ENCODE measurements around the gene BHLHA9. TPM values are rescaled to one million over a fixed set of nuclear protein-coding genes. Genes with fewer than 3 reads are reported as not detected.
"Not testable (repeated sequence)": the region's sequence is repeated elsewhere in the genome, so short reads cannot be mapped to it uniquely, and the experiment has no call there.

Gene BHLHA9
- total RNA-seq, 1 donor from 2014 or later = not detected

- no peaks in the 10 kb centered on the region for H3K9me3 Mint-ChIP-seq
- no peak overlapping the region for H3K4me3 Mint-ChIP-seq
- H3K27ac Mint-ChIP-seq = no peak overlapping the region
- H3K36me3 Mint-ChIP-seq (ENCODE audit: low read depth) = peaks cover 3% of the 10 kb centered on the region
- no peak for DNase-seq
- peaks cover 11% of the 10 kb centered on the region for H3K4me1 Mint-ChIP-seq
- peaks cover 37% of the 10 kb centered on the region for H3K27me3 Mint-ChIP-seq
- intact Hi-C loops (cut with micrococcal nuclease) = no loop called here
Measured at GRCh38 chr17:1232786-1233185, 37.5 kb upstream of the BHLHA9 start.

GRCh38 chr17:1234455-1234854, 35.8 kb upstream of the BHLHA9 start:
- Mint-ChIP-seq H3K27ac (no peak overlapping the region), H3K4me1 (peaks cover 11% of the 10 kb centered on the region), H3K36me3 (ENCODE audit: low read depth) (peaks cover 3% of the 10 kb centered on the region), H3K27me3 (peaks cover 39% of the 10 kb centered on the region), H3K9me3 (no peaks in the 10 kb centered on the region), H3K4me3 (no peak overlapping the region)
- no peak for DNase-seq
- intact Hi-C loops (cut with micrococcal nuclease) = no loop called here

GRCh38 chr17:1237471-1237870, 32.8 kb upstream of the BHLHA9 start:
- Mint-ChIP-seq H3K36me3 (ENCODE audit: low read depth) (no peaks in the 10 kb centered on the region), H3K27ac (no peak overlapping the region), H3K27me3 (peaks cover 33% of the 10 kb centered on the region), H3K9me3 (no peaks in the 10 kb centered on the region), H3K4me3 (no peak overlapping the region), H3K4me1 (peaks cover 8% of the 10 kb centered on the region)
- intact Hi-C loops (cut with micrococcal nuclease) = no loop called here
- no peak for DNase-seq

- H3K27ac Mint-ChIP-seq = no peak overlapping the region
- intact Hi-C loops (cut with micrococcal nuclease) = no loop called here
- no peaks in the 10 kb centered on the region for H3K9me3 Mint-ChIP-seq
- H3K4me1 Mint-ChIP-seq = peaks cover 8% of the 10 kb centered on the region
- H3K27me3 Mint-ChIP-seq = peaks cover 27% of the 10 kb centered on the region
- H3K4me3 Mint-ChIP-seq = no peak overlapping the region
- DNase-seq = peak; percentile 70
- H3K36me3 Mint-ChIP-seq (ENCODE audit: low read depth) = no peaks in the 10 kb centered on the region
Measured at GRCh38 chr17:1239210-1239609, 31.0 kb upstream of the BHLHA9 start.

DNA sequence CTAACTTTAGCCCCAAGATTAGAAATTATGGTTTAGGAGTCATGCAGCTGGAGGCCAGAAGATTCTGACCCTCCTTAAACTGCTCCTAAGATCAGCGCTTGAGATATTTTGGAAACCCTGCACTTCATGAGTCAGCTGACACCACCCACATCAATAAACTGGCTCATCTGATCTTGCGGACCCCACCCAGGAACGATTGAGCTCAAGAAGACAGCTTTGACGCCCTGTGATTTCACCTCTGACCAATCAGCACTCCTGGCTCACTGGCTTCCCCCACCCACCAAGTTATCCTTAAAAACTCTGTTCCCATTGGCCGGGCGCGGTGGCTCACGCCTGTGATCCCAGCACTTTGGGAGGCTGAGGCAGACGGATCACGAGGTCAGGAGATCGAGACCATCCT, 29.8 kb upstream of the BHLHA9 start:
- H3K27ac Mint-ChIP-seq; intact Hi-C loops (cut with micrococcal nuclease); H3K36me3 Mint-ChIP-seq (ENCODE audit: low read depth); H3K9me3 Mint-ChIP-seq; H3K4me1 Mint-ChIP-seq; H3K4me3 Mint-ChIP-seq; DNase-seq: not testable (repeated sequence)
- peaks cover 25% of the 10 kb centered on the region for H3K27me3 Mint-ChIP-seq

GRCh38 chr17:1241929-1242328, 28.3 kb upstream of the BHLHA9 start:
- H3K27me3 Mint-ChIP-seq = peaks cover 23% of the 10 kb centered on the region
- no peaks in the 10 kb centered on the region for H3K36me3 Mint-ChIP-seq (ENCODE audit: low read depth)
- H3K4me1 Mint-ChIP-seq = peaks cover 8% of the 10 kb centered on the region
- H3K9me3 Mint-ChIP-seq = no peaks in the 10 kb centered on the region
- no peak overlapping the region for H3K27ac Mint-ChIP-seq
- no peak overlapping the region for H3K4me3 Mint-ChIP-seq
- intact Hi-C loops (cut with micrococcal nuclease) = no loop called here
- no peak for DNase-seq

DNA sequence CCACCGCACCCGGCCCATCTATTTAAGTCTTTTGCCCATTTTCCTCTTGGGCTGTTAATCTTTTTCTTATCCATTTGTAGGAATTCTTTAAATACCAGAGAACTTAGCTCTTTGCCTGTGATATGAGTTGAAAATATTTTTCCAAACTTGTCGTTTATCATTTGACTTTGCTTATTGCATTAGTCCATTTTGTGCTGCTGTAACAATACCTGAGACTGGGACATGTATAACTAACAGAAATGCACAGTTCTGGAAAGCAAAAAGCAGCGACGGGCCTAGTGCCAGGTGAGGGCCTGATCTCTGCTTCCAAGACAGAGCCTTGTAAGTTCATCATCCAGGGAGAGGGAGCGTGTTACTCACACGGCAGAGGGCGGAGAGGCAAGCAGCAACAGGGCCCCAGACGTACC, 25.6 kb upstream of the BHLHA9 start:
- no peaks in the 10 kb centered on the region for H3K36me3 Mint-ChIP-seq (ENCODE audit: low read depth)
- H3K9me3 Mint-ChIP-seq = no peaks in the 10 kb centered on the region
- no peak overlapping the region for H3K27ac Mint-ChIP-seq
- intact Hi-C loops (cut with micrococcal nuclease) = no loop called here
- H3K4me3 Mint-ChIP-seq = no peak overlapping the region
- peaks cover 17% of the 10 kb centered on the region for H3K27me3 Mint-ChIP-seq
- H3K4me1 Mint-ChIP-seq = peaks cover 5% of the 10 kb centered on the region
- DNase-seq = no peak

DNA sequence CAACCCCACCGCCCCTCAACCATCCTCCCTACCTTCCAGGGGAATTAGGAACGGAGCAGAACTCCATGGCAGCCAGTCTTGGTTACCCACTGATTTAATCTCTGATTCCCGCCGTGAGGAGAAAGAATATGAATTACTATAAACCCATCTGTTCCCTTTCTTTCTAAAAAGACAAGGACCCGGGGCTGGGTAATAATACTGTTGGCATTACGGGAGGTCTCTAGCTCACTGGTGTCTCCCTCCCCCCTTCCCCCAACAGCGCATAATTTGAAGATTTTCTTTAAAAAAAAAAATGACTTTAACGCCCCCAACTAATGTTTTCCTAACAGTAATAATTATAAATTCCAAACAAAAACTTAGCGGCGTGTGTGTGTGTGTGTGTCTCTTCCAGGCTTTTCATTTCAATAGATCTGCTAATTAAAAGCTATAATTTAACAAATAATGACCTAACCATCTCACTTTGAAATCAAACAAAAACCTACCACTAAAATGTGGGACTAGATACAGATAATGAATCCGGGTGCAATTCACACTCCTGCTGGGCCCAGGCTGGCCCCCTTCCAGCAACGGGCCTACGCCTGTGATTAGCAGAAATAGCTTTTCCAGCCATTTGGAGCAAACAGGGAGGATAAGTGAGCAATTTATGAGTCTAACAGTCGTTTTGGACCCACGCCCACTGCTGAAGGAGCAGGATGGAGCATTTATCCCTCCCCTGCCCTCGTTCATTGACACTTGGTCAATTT, 18.2 kb upstream of the BHLHA9 start:
- Mint-ChIP-seq H3K27me3 (peaks cover 18% of the 10 kb centered on the region), H3K4me1 (peaks cover 11% of the 10 kb centered on the region), H3K4me3 (no peak overlapping the region), H3K9me3 (no peaks in the 10 kb centered on the region), H3K36me3 (ENCODE audit: low read depth) (no peaks in the 10 kb centered on the region), H3K27ac (no peak overlapping the region)
- intact Hi-C loops (cut with micrococcal nuclease) = no loop called here
- DNase-seq = no peak

DNA sequence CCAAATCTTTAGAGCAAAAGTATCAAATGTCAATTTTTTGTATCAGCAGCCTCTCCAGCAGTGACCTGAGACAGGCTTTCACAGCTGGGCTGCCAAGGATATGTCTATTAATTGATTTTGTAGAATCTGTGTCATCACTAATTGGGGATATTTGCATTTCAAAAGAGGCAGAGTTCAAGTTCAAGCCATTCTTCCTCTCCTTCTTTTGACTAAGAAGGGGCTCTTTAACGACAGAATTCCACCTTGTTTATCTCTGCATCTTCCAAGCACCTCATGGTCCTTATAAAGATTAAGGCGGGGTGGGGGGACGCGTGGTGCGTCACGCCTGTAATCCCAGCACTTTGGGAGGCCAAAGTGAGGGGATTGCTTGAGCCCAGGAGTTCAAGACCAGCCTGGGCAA, 15.2 kb upstream of the BHLHA9 start:
- DNase-seq = no peak
- peaks cover 29% of the 10 kb centered on the region for H3K27me3 Mint-ChIP-seq
- peaks cover 4% of the 10 kb centered on the region for H3K9me3 Mint-ChIP-seq
- H3K4me1 Mint-ChIP-seq = peaks cover 19% of the 10 kb centered on the region
- H3K36me3 Mint-ChIP-seq (ENCODE audit: low read depth) = no peaks in the 10 kb centered on the region
- H3K4me3 Mint-ChIP-seq = no peak overlapping the region
- intact Hi-C loops (cut with micrococcal nuclease) = no loop called here
- H3K27ac Mint-ChIP-seq = no peak overlapping the region

DNA sequence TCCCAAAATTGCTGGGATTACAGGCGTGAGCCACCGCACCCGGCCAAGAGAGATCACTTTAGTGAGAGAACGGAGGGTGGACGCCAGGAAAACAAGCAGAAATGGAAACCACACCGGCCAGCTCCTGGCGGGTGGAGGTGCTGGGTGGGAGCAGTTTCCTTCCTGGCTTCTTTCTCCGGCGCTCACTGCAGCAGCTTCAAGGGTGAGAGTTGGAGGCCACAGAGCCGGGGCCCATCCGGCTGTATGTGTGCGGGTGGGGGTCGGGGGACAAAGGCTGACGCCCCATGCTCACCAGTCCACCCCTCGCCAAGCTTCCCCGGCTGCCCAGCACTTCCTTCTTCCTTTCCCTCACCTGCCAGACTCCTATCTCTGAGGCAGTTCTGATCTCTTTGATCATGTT, 13.5 kb upstream of the BHLHA9 start:
- intact Hi-C loops (cut with micrococcal nuclease) = no loop called here
- H3K27me3 Mint-ChIP-seq = peaks cover 41% of the 10 kb centered on the region
- DNase-seq = peak; percentile 62
- no peak overlapping the region for H3K27ac Mint-ChIP-seq
- no peak overlapping the region for H3K4me3 Mint-ChIP-seq
- peaks cover 19% of the 10 kb centered on the region for H3K4me1 Mint-ChIP-seq
- no peaks in the 10 kb centered on the region for H3K36me3 Mint-ChIP-seq (ENCODE audit: low read depth)
- peaks cover 4% of the 10 kb centered on the region for H3K9me3 Mint-ChIP-seq

GRCh38 chr17:1260086-1260769, 10.0 kb upstream of the BHLHA9 start:
- H3K36me3 Mint-ChIP-seq (ENCODE audit: low read depth) = no peaks in the 10 kb centered on the region
- H3K27me3 Mint-ChIP-seq = peaks cover 43% of the 10 kb centered on the region
- intact Hi-C loops (cut with micrococcal nuclease) = no loop called here
- peak overlapping the region; percentile 24 for H3K4me3 Mint-ChIP-seq
- DNase-seq = no peak
- peaks cover 18% of the 10 kb centered on the region for H3K4me1 Mint-ChIP-seq
- no peak overlapping the region for H3K27ac Mint-ChIP-seq
- H3K9me3 Mint-ChIP-seq = peaks cover 4% of the 10 kb centered on the region

DNA sequence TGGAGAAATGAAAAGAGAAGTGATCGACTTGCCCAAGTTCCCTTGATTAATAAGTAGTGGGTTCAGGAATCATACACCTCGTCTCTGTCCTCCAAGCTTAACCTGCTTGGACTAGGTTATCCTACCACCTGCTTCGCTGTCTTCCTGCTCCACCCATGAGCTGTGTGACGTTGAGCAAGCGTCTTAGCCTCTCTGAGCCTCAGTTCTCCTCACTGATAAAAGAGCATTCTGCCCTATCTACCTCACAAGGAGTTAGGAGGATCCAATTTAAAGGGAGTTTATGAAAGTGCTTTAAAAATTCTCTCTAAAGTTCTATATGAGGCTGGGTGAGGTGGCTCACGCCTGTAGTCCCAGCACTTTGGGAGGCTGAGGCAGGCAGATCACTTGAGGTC, 9.5 kb upstream of the BHLHA9 start:
- H3K4me3 Mint-ChIP-seq = peak overlapping the region; percentile 24
- no peak overlapping the region for H3K27ac Mint-ChIP-seq
- intact Hi-C loops (cut with micrococcal nuclease) = no loop called here
- peaks cover 4% of the 10 kb centered on the region for H3K9me3 Mint-ChIP-seq
- peaks cover 14% of the 10 kb centered on the region for H3K4me1 Mint-ChIP-seq
- DNase-seq = no peak
- peaks cover 39% of the 10 kb centered on the region for H3K27me3 Mint-ChIP-seq
- H3K36me3 Mint-ChIP-seq (ENCODE audit: low read depth) = no peaks in the 10 kb centered on the region

- H3K4me3 Mint-ChIP-seq = no peak overlapping the region
Measured at GRCh38 chr17:1264196-1264595, 6.0 kb upstream of the BHLHA9 start.

DNA sequence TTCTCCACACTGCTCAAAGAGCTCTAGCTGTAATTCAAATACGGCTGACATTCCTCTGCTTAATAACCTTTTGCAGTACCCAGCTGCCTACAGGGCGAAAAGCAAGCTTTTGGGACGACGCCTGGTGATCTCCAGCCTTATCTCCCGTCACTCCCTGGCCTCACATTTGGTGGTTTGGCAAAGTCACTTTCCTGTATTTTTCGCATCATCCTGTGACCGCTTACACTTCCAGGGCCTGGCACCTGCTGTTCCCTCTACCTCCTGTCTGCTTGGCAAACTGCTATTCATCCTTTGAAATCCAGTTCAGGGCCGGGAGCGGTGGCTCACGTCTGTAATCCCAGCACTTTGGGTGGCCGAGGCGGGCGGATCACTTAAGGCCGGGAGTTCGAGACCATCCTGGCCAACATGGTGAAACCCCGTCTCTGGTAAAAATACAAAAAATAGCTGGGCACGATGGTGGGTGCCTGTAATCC, 2.7 kb upstream of the BHLHA9 start:
- peak overlapping the region; percentile 37 for H3K27ac Mint-ChIP-seq
- no peaks in the 10 kb centered on the region for H3K9me3 Mint-ChIP-seq
- peaks cover 39% of the 10 kb centered on the region for H3K27me3 Mint-ChIP-seq
- DNase-seq = peak; percentile 60
- H3K4me1 Mint-ChIP-seq = peaks cover 2% of the 10 kb centered on the region
- no peaks in the 10 kb centered on the region for H3K36me3 Mint-ChIP-seq (ENCODE audit: low read depth)
- H3K4me3 Mint-ChIP-seq = peak overlapping the region; percentile 75
- intact Hi-C loops (cut with micrococcal nuclease) = no loop called here

More at GRCh38 chr17:1264196-1264595, 6.0 kb upstream of the BHLHA9 start:
- Mint-ChIP-seq H3K36me3 (ENCODE audit: low read depth) (no peaks in the 10 kb centered on the region), H3K27ac (no peak overlapping the region), H3K9me3 (no peaks in the 10 kb centered on the region), H3K4me1 (peaks cover 5% of the 10 kb centered on the region), H3K27me3 (peaks cover 37% of the 10 kb centered on the region)
- intact Hi-C loops (cut with micrococcal nuclease) = no loop called here
- no peak for DNase-seq

Measured in activated CD4-positive, alpha-beta T cell treated with anti-CD3 and anti-CD28 coated beads, Interleukin-2, amount 10 ng/mL, durations not matched to agents 24 days and 14 days (primary cell).